IMR-90 (cell line): ENCODE measurements around the gene SYNGR4. TPM values are rescaled to one million over a fixed set of nuclear protein-coding genes. Genes with fewer than 3 reads are reported as not detected.

Experiments used
- ATAC-seq: fragments of 200-7000 bp; cut with Tn5 transposase; 2 replicates; pipeline ENCODE4 v1.9.1; 2020; ENCODE audit warnings: low read depth, mild to moderate bottlenecking, moderate library complexity
- BruUV-seq: library from RNA; stranded (reverse); fragments of 400-500 nt; replicated peaks from 2 replicates; lab custom pipeline; 2021; lab: Mats Ljungman, UMichigan
- CTCF ChIA-PET: fragments of 300-600 bp; formaldehyde crosslinking; extraction: SDS; loops from one replicate; lab custom pipeline; 2021; ENCODE audit warnings: antibody characterized with exemption; lab: Yijun Ruan, JAX
- POLR2A ChIA-PET: fragments of 300-600 bp; sonication (Branson Sonifier 250); formaldehyde crosslinking; loops from one replicate; lab custom pipeline; 2022; ENCODE audit warnings: antibody characterized with exemption; ENCODE audit not compliant: unreplicated experiment; lab: Charles Lee
- DNase-seq: peaks from one replicate; pipeline ENCODE4 v3.0.0; 2013
- H2AFZ ChIP-seq: replicated peaks from 2 replicates; pipeline ENCODE3; 2013; ENCODE audit warnings: low read length, mild to moderate bottlenecking; ENCODE audit not compliant: poor library complexity
- H2AK5ac ChIP-seq: 2 replicates; pipeline ENCODE4 v1.6.1; 2013; ENCODE audit warnings: low read depth, low read length, inconsistent platforms
- H2AK9ac ChIP-seq: replicated peaks from 2 replicates; pipeline ENCODE3; 2013; ENCODE audit warnings: mild to moderate bottlenecking, low read depth, low read length, moderate library complexity; ENCODE audit not compliant: poor library complexity
- H2BK120ac ChIP-seq: 2 replicates; pipeline ENCODE4 v1.6.1; 2013; ENCODE audit warnings: low read depth, low read length, inconsistent platforms
- H2BK15ac ChIP-seq: 3 replicates; pipeline ENCODE4 v1.6.1; 2013; ENCODE audit warnings: low read depth, low read length, inconsistent platforms
- H2BK20ac ChIP-seq: 2 replicates; pipeline ENCODE4 v1.6.1; 2013; ENCODE audit warnings: low read depth, mild to moderate bottlenecking, inconsistent platforms, low read length, moderate library complexity
- H2BK5ac ChIP-seq: 2 replicates; pipeline ENCODE4 v1.6.1; 2013; ENCODE audit warnings: mild to moderate bottlenecking, low read depth, low read length, inconsistent platforms; ENCODE audit not compliant: poor library complexity, severe bottlenecking
- H3K14ac ChIP-seq: replicated peaks from 2 replicates; pipeline ENCODE4 v1.6.1; 2013; ENCODE audit warnings: low read depth, low read length, inconsistent platforms
- H3K18ac ChIP-seq: 2 replicates; pipeline ENCODE4 v1.6.1; 2013; ENCODE audit warnings: low read depth, low read length, control low read depth
- H3K23ac ChIP-seq: 2 replicates; pipeline ENCODE4 v1.6.1; 2013; ENCODE audit warnings: low read depth, low read length, inconsistent platforms
- H3K27ac ChIP-seq: 2 replicates; pipeline ENCODE4 v1.5.1; 2013; ENCODE audit warnings: mild to moderate bottlenecking, control low read depth, low read length; ENCODE audit not compliant: insufficient read depth
- H3K27me3 ChIP-seq: 2 replicates; pipeline ENCODE4 v1.6.1; 2013; ENCODE audit warnings: low read length; ENCODE audit not compliant: control insufficient read depth, insufficient read depth
- H3K36me3 ChIP-seq: 2 replicates; pipeline ENCODE4 v1.6.1; 2013; ENCODE audit warnings: low read length, mixed read lengths; ENCODE audit not compliant: control insufficient read depth, insufficient read depth
- H3K4ac ChIP-seq: 2 replicates; pipeline ENCODE4 v1.6.1; 2013; ENCODE audit warnings: low read depth, low read length, inconsistent platforms
- H3K4me1 ChIP-seq: 2 replicates; pipeline ENCODE4 v1.6.1; 2013; ENCODE audit warnings: low read length, mixed read lengths; ENCODE audit not compliant: control insufficient read depth, insufficient read depth
- H3K4me2 ChIP-seq: 2 replicates; pipeline ENCODE4 v1.6.1; 2013; ENCODE audit warnings: low read depth, mild to moderate bottlenecking, control low read depth, low read length, moderate library complexity
- H3K4me3 ChIP-seq: 2 replicates; pipeline ENCODE4 v1.5.1; 2013; ENCODE audit warnings: low read depth, mild to moderate bottlenecking, control low read depth, low read length, moderate library complexity; ENCODE audit not compliant: insufficient read depth
- H3K56ac ChIP-seq: 2 replicates; pipeline ENCODE4 v1.6.1; 2013; ENCODE audit warnings: low read length, inconsistent platforms; ENCODE audit not compliant: insufficient read depth; ENCODE audit errors: extremely low read depth
- H3K79me1 ChIP-seq, 2 experiments: 2 replicates each; pipeline ENCODE4 v1.6.1; 2013; ENCODE audit warnings: low read length in 2 of 2, inconsistent platforms in 1 of 2, low read depth in 1 of 2
- H3K9ac ChIP-seq: 2 replicates; pipeline ENCODE4 v1.6.1; 2013; ENCODE audit warnings: low read depth, low read length, control low read depth
- H3K9me1 ChIP-seq: 2 replicates; pipeline ENCODE4 v1.6.1; 2013; ENCODE audit warnings: low read length, inconsistent platforms; ENCODE audit not compliant: insufficient read depth
- H3K9me3 ChIP-seq: 2 replicates; pipeline ENCODE4 v1.6.1; 2013; ENCODE audit warnings: low read length; ENCODE audit not compliant: control insufficient read depth, insufficient read depth
- H4K20me1 ChIP-seq: 2 replicates; pipeline ENCODE4 v1.6.1; 2013; ENCODE audit warnings: low read length, inconsistent platforms; ENCODE audit not compliant: insufficient read depth
- H4K5ac ChIP-seq: 2 replicates; pipeline ENCODE4 v1.6.1; 2013; ENCODE audit warnings: mild to moderate bottlenecking, low read depth, low read length, control low read depth
- H4K8ac ChIP-seq, 2 experiments: 2 replicates each; pipeline ENCODE4 v1.6.1; 2013; ENCODE audit warnings: low read depth in 2 of 2, low read length in 2 of 2, control low read depth in 1 of 2, inconsistent platforms in 1 of 2
- H4K91ac ChIP-seq: 2 replicates; pipeline ENCODE4 v1.6.1; 2013; ENCODE audit warnings: low read depth, low read length, inconsistent platforms; ENCODE audit not compliant: insufficient read depth
- BHLHE40 ChIP-seq: fragments of 150-350 bp; IDR thresholded peaks from 2 replicates; pipeline ENCODE4 v1.6.1; 2016; ENCODE audit warnings: mild to moderate bottlenecking, low read depth, low read length
- CEBPB ChIP-seq: IDR thresholded peaks from 2 replicates; pipeline ENCODE4 v1.6.1; 2012; ENCODE audit warnings: low read depth, low read length, improper control_type of control experiment
- CHD1 ChIP-seq: IDR thresholded peaks from 2 replicates; pipeline ENCODE4 v1.6.1; 2012; ENCODE audit warnings: low read depth, low read length, improper control_type of control experiment
- CTCF ChIP-seq: conservative IDR thresholded peaks from 2 replicates; pipeline ENCODE4 v1.5.1; 2012; ENCODE audit warnings: mild to moderate bottlenecking, low read depth, low read length, improper control_type of control experiment
- ELK1 ChIP-seq: fragments of 150-350 bp; IDR thresholded peaks from 2 replicates; pipeline ENCODE4 v1.6.1; 2016; ENCODE audit warnings: low read depth, mild to moderate bottlenecking, low read length, moderate library complexity, borderline replicate concordance
- FOS ChIP-seq: fragments of 150-350 bp; IDR thresholded peaks from 2 replicates; pipeline ENCODE4 v1.6.1; 2016; ENCODE audit warnings: low read depth, low read length
- MAFK ChIP-seq: IDR thresholded peaks from 2 replicates; pipeline ENCODE4 v1.6.1; 2012; ENCODE audit warnings: low read depth, low read length, improper control_type of control experiment
- MAZ ChIP-seq: IDR thresholded peaks from 2 replicates; pipeline ENCODE4 v1.6.1; 2012; ENCODE audit warnings: low read depth, mild to moderate bottlenecking, low read length, improper control_type of control experiment, moderate library complexity, borderline replicate concordance
- MXI1 ChIP-seq: IDR thresholded peaks from 2 replicates; pipeline ENCODE4 v1.6.1; 2012; ENCODE audit warnings: low read depth, mild to moderate bottlenecking, low read length, moderate library complexity, borderline replicate concordance
- NFE2L2 ChIP-seq: fragments of 150-350 bp; IDR thresholded peaks from 2 replicates; pipeline ENCODE4 v1.6.1; 2016; ENCODE audit warnings: low read depth, mild to moderate bottlenecking, low read length
- POLR2A ChIP-seq: IDR thresholded peaks from 2 replicates; pipeline ENCODE4 v1.6.1; 2012; ENCODE audit warnings: mild to moderate bottlenecking, low read depth, low read length
- RAD21 ChIP-seq: IDR thresholded peaks from 2 replicates; pipeline ENCODE4 v1.6.1; 2012; ENCODE audit warnings: low read length, improper control_type of control experiment
- RCOR1 ChIP-seq: IDR thresholded peaks from 2 replicates; pipeline ENCODE4 v1.6.1; 2012; ENCODE audit warnings: mild to moderate bottlenecking, low read length, improper control_type of control experiment; ENCODE audit not compliant: insufficient replicate concordance
- RFX5 ChIP-seq: IDR thresholded peaks from 2 replicates; pipeline ENCODE4 v1.8.0; 2012; ENCODE audit warnings: low read depth, mild to moderate bottlenecking, low read length, moderate library complexity
- SMC3 ChIP-seq: fragments of 150-350 bp; IDR thresholded peaks from 2 replicates; pipeline ENCODE4 v1.6.1; 2016; ENCODE audit warnings: low read depth, mild to moderate bottlenecking, antibody characterized with exemption, low read length, moderate library complexity
- USF2 ChIP-seq: fragments of 150-350 bp; IDR thresholded peaks from 2 replicates; pipeline ENCODE4 v1.6.1; 2017; ENCODE audit warnings: mild to moderate bottlenecking, antibody characterized with exemption, low read length, low read depth
- WGBS, 2 experiments: methylation state at CpG; one replicate each; pipeline versions ENCODE4 v1.1.5 to v1.1.7; 2013; ENCODE audit warnings: missing lambda C conversion rate in 2 of 2; ENCODE audit not compliant: insufficient read length in 1 of 2; ENCODE audit errors: extremely low coverage in 2 of 2; 5-methylcytosine and 5-hydroxymethylcytosine counted together
- dilution Hi-C: fragments of 300-500 bp; cut with HindIII; formaldehyde crosslinking; loops from one replicate; pipeline ENCODE4 v1.14.3; 2018; ENCODE audit warnings: low sequenced_read_pairs; ENCODE audit not compliant: unreplicated experiment
- in situ Hi-C: fragments of 300-500 bp; cut with MboI; formaldehyde crosslinking; loops from 3 replicates; pipeline ENCODE4 v1.14.3; 2019; ENCODE audit warnings: low sequenced_read_pairs, inconsistent platforms, mixed read lengths
- intact Hi-C: fragments of 100-400 bp; cut with micrococcal nuclease; formaldehyde crosslinking; loops from 2 replicates; pipeline ENCODE4 v1.10.0; 2022
- polyA plus RNA-seq, 3 experiments: library from polyadenylated mRNA; depleted of rRNA; stranded (reverse); fragments of >200 nt; gene quantifications; 2 replicates each; pipeline ENCODE4 v1.2.3, GENCODE V29; 2012; ENCODE audit warnings: low replicate concordance in 1 of 3
- total RNA-seq: library from RNA; depleted of rRNA; stranded (reverse); fragments of >200 nt; gene quantifications from 2 replicates; pipeline ENCODE4 v1.2.3, GENCODE V29; 2012

SYNGR4 gene
- total and polyA plus RNA-seq, 2 of the 4 experiments (the other 2 are of a cell fraction): not detected

GRCh38 chr19:48371367-48371766, 7.2 kb downstream of the SYNGR4 start:
- CTCF ChIA-PET: interaction anchor here (0.6 to 0.8 kb wide), 2 partner anchors 20 to 31 kb away, joined by 3 to 7 read pairs; partner anchors contain the start of gene KDELR1
- no peaks in the 10 kb centered on the region for H3K79me1 ChIP-seq
- POLR2A ChIA-PET: no interaction called here
- H4K91ac ChIP-seq: no peak overlapping the region
- no peak for ATAC-seq
- H3K4ac ChIP-seq: no peak overlapping the region
- H3K4me1 ChIP-seq: no peaks in the 10 kb centered on the region
- H3K27me3 ChIP-seq: peaks cover 2% of the 10 kb centered on the region; the same call in 1 of the 2 replicates
- no TSS peak for BruUV-seq
- in situ Hi-C loops (no loop called here), intact Hi-C loops (no loop called here), dilution Hi-C loops (no loop called here)
- no peak overlapping the region for H2AK5ac ChIP-seq
- no peaks in the 10 kb centered on the region for H4K20me1 ChIP-seq
- H2BK15ac ChIP-seq: no peak overlapping the region
- H2AFZ ChIP-seq: no peak overlapping the region
- H3K4me3 ChIP-seq: no peak overlapping the region
- no peak overlapping the region for H2BK5ac ChIP-seq
- H4K8ac ChIP-seq: no peak overlapping the region
- H3K9me3 ChIP-seq: no peaks in the 10 kb centered on the region
- no peak for DNase-seq
- no peak overlapping the region for H2BK20ac ChIP-seq
- H3K9ac ChIP-seq: no peak overlapping the region
- H2BK120ac ChIP-seq: no peak overlapping the region
- no peak overlapping the region for H3K4me2 ChIP-seq
- H3K14ac ChIP-seq: no peak overlapping the region
- H3K27ac ChIP-seq: no peak overlapping the region
- H2AK9ac ChIP-seq: no peak overlapping the region
- TF ChIP-seq SMC3 (no peak), NFE2L2 (no peak), CTCF (no peak), MAZ (no peak), RFX5 (no peak), RAD21 (no peak), CEBPB (no peak), MXI1 (no peak), ELK1 (no peak), FOS (no peak), MAFK (no peak), RCOR1 (no peak), BHLHE40 (no peak), USF2 (no peak), POLR2A (no peak), CHD1 (no peak)
- no peak overlapping the region for H3K18ac ChIP-seq
- no peaks in the 10 kb centered on the region for H3K36me3 ChIP-seq
- H3K9me1 ChIP-seq: no peaks in the 10 kb centered on the region
- 50% methylated on average over 2 of the region's 7 CpGs; no CpG with 5 or more reads in 1 of the 2 experiments for WGBS, 2 experiments
- no peak overlapping the region for H3K56ac ChIP-seq
- H4K5ac ChIP-seq: no peak overlapping the region
- no peak overlapping the region for H3K23ac ChIP-seq
